Measurements from ENCODE around the gene HUWE1.
"Not testable (repeated sequence)": the region's sequence is repeated elsewhere in the genome, so short reads cannot be mapped to it uniquely, and the experiment has no call there.

Gene HUWE1

GRCh38 chrX:53544936-53545335 lies 141.6 kb downstream of the HUWE1 start:
- H3K27ac ChIP-seq (ENCODE audit: low read depth, low read length, poor library complexity, severe bottlenecking), result no peak overlapping the region
- H3K9me3 ChIP-seq (ENCODE audit: low read length), result no peaks in the 10 kb centered on the region
- no peak overlapping the region for H3K4me2 ChIP-seq (ENCODE audit: low read length)
- no peaks in the 10 kb centered on the region for H3K4me1 ChIP-seq (ENCODE audit: insufficient read depth, low read length, severe bottlenecking)
- no peaks in the 10 kb centered on the region for H3F3A ChIP-seq (ENCODE audit: insufficient read depth, low read length)
- no peaks in the 10 kb centered on the region for H3K27me3 ChIP-seq (ENCODE audit: insufficient read depth, low read length)
- no peaks in the 10 kb centered on the region for H3K79me2 ChIP-seq (ENCODE audit: insufficient read depth, low read length)
- H3K36me3 ChIP-seq (ENCODE audit: insufficient read depth, low read length), result peaks cover 92% of the 10 kb centered on the region
- no peaks in the 10 kb centered on the region for H4K20me1 ChIP-seq (ENCODE audit: insufficient read depth, low read length)
- no peak overlapping the region for H3K9ac ChIP-seq (ENCODE audit: low read length)
- no peak overlapping the region for H3K4me3 ChIP-seq (ENCODE audit: low read depth, low read length, poor library complexity, severe bottlenecking)
- no peak for TF ChIP-seq EZH2 (IDR thresholded peaks at IDR 0.05; ENCODE audit: borderline replicate concordance, low read length)
- no peak for TF ChIP-seq CTCF (IDR thresholded peaks at IDR 0.05; ENCODE audit: low read length)
- H3K9me2 ChIP-seq (ENCODE audit: low read depth, low read length), result no peaks in the 10 kb centered on the region
- no peak overlapping the region for H2AFZ ChIP-seq (ENCODE audit: low read length)

GRCh38 chrX:53538781-53539180 lies 147.7 kb downstream of the HUWE1 start:
- Histone ChIP-seq H3K9ac (ENCODE audit: low read length) (no peak overlapping the region), H3K79me2 (ENCODE audit: insufficient read depth, low read length) (no peaks in the 10 kb centered on the region), H3K4me2 (ENCODE audit: low read length) (no peak overlapping the region), H2AFZ (ENCODE audit: low read length) (no peak overlapping the region), H3K36me3 (ENCODE audit: insufficient read depth, low read length) (peaks cover 88% of the 10 kb centered on the region), H3K27ac (ENCODE audit: low read depth, low read length, poor library complexity, severe bottlenecking) (no peak overlapping the region), H4K20me1 (ENCODE audit: insufficient read depth, low read length) (no peaks in the 10 kb centered on the region), H3F3A (ENCODE audit: insufficient read depth, low read length) (no peaks in the 10 kb centered on the region), H3K4me3 (ENCODE audit: low read depth, low read length, poor library complexity, severe bottlenecking) (no peak overlapping the region), H3K4me1 (ENCODE audit: insufficient read depth, low read length, severe bottlenecking) (no peaks in the 10 kb centered on the region), H3K27me3 (ENCODE audit: insufficient read depth, low read length) (no peaks in the 10 kb centered on the region), H3K9me3 (ENCODE audit: low read length) (no peaks in the 10 kb centered on the region), H3K9me2 (ENCODE audit: low read depth, low read length) (no peaks in the 10 kb centered on the region)
- TF ChIP-seq CTCF (IDR thresholded peaks at IDR 0.05; ENCODE audit: low read length), result no peak
- TF ChIP-seq EZH2 (IDR thresholded peaks at IDR 0.05; ENCODE audit: borderline replicate concordance, low read length), result no peak

- H3K4me3 ChIP-seq (ENCODE audit: low read depth, low read length, poor library complexity, severe bottlenecking); H3K9ac ChIP-seq (ENCODE audit: low read length); H3K79me2 ChIP-seq (ENCODE audit: insufficient read depth, low read length); H4K20me1 ChIP-seq (ENCODE audit: insufficient read depth, low read length); H3K27ac ChIP-seq (ENCODE audit: low read depth, low read length, poor library complexity, severe bottlenecking); H3K4me1 ChIP-seq (ENCODE audit: insufficient read depth, low read length, severe bottlenecking); H3K9me2 ChIP-seq (ENCODE audit: low read depth, low read length); H2AFZ ChIP-seq (ENCODE audit: low read length); H3K4me2 ChIP-seq (ENCODE audit: low read length); H3F3A ChIP-seq (ENCODE audit: insufficient read depth, low read length); H3K27me3 ChIP-seq (ENCODE audit: insufficient read depth, low read length); H3K9me3 ChIP-seq (ENCODE audit: low read length): not testable (repeated sequence)
- peaks cover 33% of the 10 kb centered on the region for H3K36me3 ChIP-seq (ENCODE audit: insufficient read depth, low read length)
Observed at GRCh38 chrX:53531255-53531966, 155.1 kb downstream of the HUWE1 start.

GRCh38 chrX:53526999-53527398 lies 159.5 kb downstream of the HUWE1 start:
- Histone ChIP-seq H3K4me1 (ENCODE audit: insufficient read depth, low read length, severe bottlenecking) (no peaks in the 10 kb centered on the region), H3K36me3 (ENCODE audit: insufficient read depth, low read length) (no peaks in the 10 kb centered on the region), H3K27me3 (ENCODE audit: insufficient read depth, low read length) (no peaks in the 10 kb centered on the region), H3K9me2 (ENCODE audit: low read depth, low read length) (no peaks in the 10 kb centered on the region), H3K79me2 (ENCODE audit: insufficient read depth, low read length) (no peaks in the 10 kb centered on the region), H3K9me3 (ENCODE audit: low read length) (no peaks in the 10 kb centered on the region), H4K20me1 (ENCODE audit: insufficient read depth, low read length) (no peaks in the 10 kb centered on the region), H3K9ac (ENCODE audit: low read length) (no peak overlapping the region), H2AFZ (ENCODE audit: low read length) (no peak overlapping the region), H3K27ac (ENCODE audit: low read depth, low read length, poor library complexity, severe bottlenecking) (no peak overlapping the region), H3F3A (ENCODE audit: insufficient read depth, low read length) (no peaks in the 10 kb centered on the region), H3K4me3 (ENCODE audit: low read depth, low read length, poor library complexity, severe bottlenecking) (no peak overlapping the region), H3K4me2 (ENCODE audit: low read length) (no peak overlapping the region)
- no peak for TF ChIP-seq CTCF (IDR thresholded peaks at IDR 0.05; ENCODE audit: low read length)
- no peak for TF ChIP-seq EZH2 (IDR thresholded peaks at IDR 0.05; ENCODE audit: borderline replicate concordance, low read length)

All from OCI-LY1 (cell line).